ENCODE measurements around the gene RAB3B. TPM values are rescaled to one million over a fixed set of nuclear protein-coding genes. Genes with fewer than 3 reads are reported as not detected.

RAB3B gene
- total and polyA plus RNA-seq, 9 of the 15 experiments (the other 6 are each of a cell fraction or from before 2014, with no cell fraction given) = 0.07 to 0.47 (median 0.27) TPM

DNA sequence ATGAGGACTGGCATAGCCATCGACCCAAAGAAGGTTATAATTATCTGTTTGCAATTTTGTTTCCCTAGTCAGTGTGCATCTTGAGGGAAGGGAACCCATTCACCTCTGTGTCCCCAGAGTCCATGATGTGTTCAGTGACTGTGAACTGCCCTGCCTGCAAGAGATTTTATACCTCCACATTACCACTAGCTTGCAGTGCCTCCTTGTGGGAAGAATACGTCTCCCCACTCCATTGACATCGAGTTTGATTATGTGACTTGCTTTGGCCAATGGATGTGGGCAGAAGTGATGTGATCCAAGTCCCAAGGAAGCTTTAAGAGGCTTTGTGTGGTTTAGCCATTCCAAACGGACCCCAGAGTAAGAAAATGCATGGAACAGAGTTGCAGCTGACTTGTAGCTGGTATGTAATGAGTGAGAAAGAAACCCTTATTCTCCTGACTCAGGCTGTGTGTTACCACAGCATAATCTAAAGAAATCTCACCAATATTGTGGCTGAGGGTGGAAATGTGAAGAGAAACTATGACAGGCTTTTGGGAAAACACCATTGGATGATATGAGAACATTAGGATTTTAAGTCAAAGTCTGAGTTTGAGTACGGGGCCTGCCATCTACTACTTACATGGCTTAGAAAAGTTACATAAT lies 64.2 kb downstream of the RAB3B start:
- H3K9me3 ChIP-seq (replicated peaks; ENCODE audit: control insufficient read depth, insufficient read depth, low read depth, low read length) = no peaks in the 10 kb centered on the region
- no peak overlapping the region for H3K4me3 ChIP-seq
- intact Hi-C loops (cut with micrococcal nuclease) = loop anchor here (1.0 kb wide), 1 partner anchor 29 kb away; no protein-coding TSS in a partner anchor
- peak; percentile 44 for FAIRE-seq
- no peaks in the 10 kb centered on the region for H3K4me1 ChIP-seq (replicated peaks in 1 of 2; ENCODE audit: control insufficient read depth in 2 of 2, insufficient read depth in 2 of 2, low read length in 2 of 2)
- CTCF ChIA-PET (ENCODE audit: low intra/inter-chr PET ratio) = interaction anchor here (0.5 to 1.4 kb wide), 4 partner anchors 15 to 157 kb away, joined by 3 to 4 read pairs (median 3); no protein-coding TSS in a partner anchor
- H3K4me2 ChIP-seq (ENCODE audit: insufficient read depth, low read length) = no peak overlapping the region
- H3K27me3 ChIP-seq (ENCODE audit: control insufficient read depth in 2 of 2, insufficient read depth in 2 of 2, low read length in 2 of 2) = peaks cover 21 to 38% of the 10 kb centered on the region in 2 experiments
- H4K20me1 ChIP-seq (replicated peaks; ENCODE audit: control insufficient read depth, insufficient read depth, low read length) = peaks cover 5% of the 10 kb centered on the region; the same call in 1 of the 2 replicates
- H3K36me3 ChIP-seq (ENCODE audit: control insufficient read depth, insufficient read depth, low read length) = no peaks in the 10 kb centered on the region
- H3K27ac ChIP-seq (ENCODE audit: extremely low read depth, low read depth, low read length) = no peak overlapping the region
- BruUV-seq (replicated peaks) = no TSS peak
- peak; percentile 32 to 57 (median 43) for DNase-seq (ENCODE audit: extremely low read depth in 1 of 4, low spot score in 3 of 4)
- no peaks in the 10 kb centered on the region for H3K9me1 ChIP-seq (ENCODE audit: control insufficient read depth, insufficient read depth, low read length)
- POLR2A ChIA-PET = interaction anchor here (0.9 kb wide), 1 partner anchor 10 kb away, joined by 4 read pairs; no protein-coding TSS in a partner anchor
- 7% methylated on average over 5 of the region's 5 CpGs for WGBS (ENCODE audit: insufficient coverage, low coverage, missing lambda C conversion rate)
- H3K79me2 ChIP-seq (ENCODE audit: control insufficient read depth, insufficient read depth, low read length) = no peaks in the 10 kb centered on the region
- no peak overlapping the region for H3K9ac ChIP-seq (ENCODE audit: insufficient read depth in 1 of 2, low read depth in 2 of 2, low read length in 2 of 2)
- H2AFZ ChIP-seq (ENCODE audit: low read depth, low read length) = no peak overlapping the region
- peak; percentile 90 for ATAC-seq
- in situ Hi-C loops (cut with MboI) = no loop called here
- TF ChIP-seq, protein P1, sequence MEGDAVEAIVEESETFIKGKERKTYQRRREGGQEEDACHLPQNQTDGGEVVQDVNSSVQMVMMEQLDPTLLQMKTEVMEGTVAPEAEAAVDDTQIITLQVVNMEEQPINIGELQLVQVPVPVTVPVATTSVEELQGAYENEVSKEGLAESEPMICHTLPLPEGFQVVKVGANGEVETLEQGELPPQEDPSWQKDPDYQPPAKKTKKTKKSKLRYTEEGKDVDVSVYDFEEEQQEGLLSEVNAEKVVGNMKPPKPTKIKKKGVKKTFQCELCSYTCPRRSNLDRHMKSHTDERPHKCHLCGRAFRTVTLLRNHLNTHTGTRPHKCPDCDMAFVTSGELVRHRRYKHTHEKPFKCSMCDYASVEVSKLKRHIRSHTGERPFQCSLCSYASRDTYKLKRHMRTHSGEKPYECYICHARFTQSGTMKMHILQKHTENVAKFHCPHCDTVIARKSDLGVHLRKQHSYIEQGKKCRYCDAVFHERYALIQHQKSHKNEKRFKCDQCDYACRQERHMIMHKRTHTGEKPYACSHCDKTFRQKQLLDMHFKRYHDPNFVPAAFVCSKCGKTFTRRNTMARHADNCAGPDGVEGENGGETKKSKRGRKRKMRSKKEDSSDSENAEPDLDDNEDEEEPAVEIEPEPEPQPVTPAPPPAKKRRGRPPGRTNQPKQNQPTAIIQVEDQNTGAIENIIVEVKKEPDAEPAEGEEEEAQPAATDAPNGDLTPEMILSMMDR (IDR thresholded peaks at IDR 0.05 in 2 of 3, conservative IDR thresholded peaks at IDR 0.05 in 1 of 3; ENCODE audit: insufficient read depth in 2 of 3, low read depth in 1 of 3, low read length in 3 of 3) = peak; percentile 55 to 73 (median 70)
- TF ChIP-seq ZBTB1 (CRISPR knock-in tag; IDR thresholded peaks at IDR 0.05; ENCODE audit: borderline replicate concordance, low read depth) (no peak), SIRT6 (IDR thresholded peaks at IDR 0.05; ENCODE audit: low read depth, low read length) (no peak), STAG1 (CRISPR knock-in tag; IDR thresholded peaks at IDR 0.05; ENCODE audit: borderline replicate concordance) (peak; percentile 62; the same call in 1 of the 2 replicates), SMC3 (conservative IDR thresholded peaks at IDR 0.05; ENCODE audit: insufficient read depth, low read depth, low read length) (peak; percentile 49; the same call in 1 of the 2 replicates), CCNT2 (IDR thresholded peaks at IDR 0.05; ENCODE audit: borderline replicate concordance, extremely low read depth, insufficient read length, low read depth, low read length) (no peak), ZNF785 (CRISPR knock-in tag; IDR thresholded peaks at IDR 0.05) (no peak), HNRNPLL (IDR thresholded peaks at IDR 0.05; ENCODE audit: low read depth, low read length, poor library complexity, severe bottlenecking) (no peak), RAD21 (CRISPR knock-in tag; conservative IDR thresholded peaks at IDR 0.05 in 1 of 2, IDR thresholded peaks at IDR 0.05 in 1 of 2) (peak; percentile 52 to 82), ZEB2 (IDR thresholded peaks at IDR 0.05) (no peak)
- TF ChIP-seq, protein P2, sequence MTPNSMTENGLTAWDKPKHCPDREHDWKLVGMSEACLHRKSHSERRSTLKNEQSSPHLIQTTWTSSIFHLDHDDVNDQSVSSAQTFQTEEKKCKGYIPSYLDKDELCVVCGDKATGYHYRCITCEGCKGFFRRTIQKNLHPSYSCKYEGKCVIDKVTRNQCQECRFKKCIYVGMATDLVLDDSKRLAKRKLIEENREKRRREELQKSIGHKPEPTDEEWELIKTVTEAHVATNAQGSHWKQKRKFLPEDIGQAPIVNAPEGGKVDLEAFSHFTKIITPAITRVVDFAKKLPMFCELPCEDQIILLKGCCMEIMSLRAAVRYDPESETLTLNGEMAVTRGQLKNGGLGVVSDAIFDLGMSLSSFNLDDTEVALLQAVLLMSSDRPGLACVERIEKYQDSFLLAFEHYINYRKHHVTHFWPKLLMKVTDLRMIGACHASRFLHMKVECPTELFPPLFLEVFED (CRISPR knock-in tag; conservative IDR thresholded peaks at IDR 0.05) = no peak
